Endothelial cell of umbilical vein (primary cell): ENCODE measurements around the gene CNTRL. TPM values are rescaled to one million over a fixed set of nuclear protein-coding genes. Genes with fewer than 3 reads are reported as not detected.
"Not testable (repeated sequence)": the region's sequence is repeated elsewhere in the genome, so short reads cannot be mapped to it uniquely, and the experiment has no call there.

ENCODE experiments used
- BruUV-seq: library from RNA; stranded (reverse); fragments of 400-500 nt; replicated peaks from 2 replicates; lab custom pipeline; 2021; lab: Mats Ljungman, UMichigan
- CTCF ChIA-PET: fragments of 300-600, 350-600 bp; sonication (Branson Sonifier 250); formaldehyde crosslinking; loops from one replicate; lab custom pipeline; 2021; ENCODE audit warnings: antibody characterized with exemption, inconsistent platforms; lab: Charles Lee
- POLR2A ChIA-PET: fragments of 300-600, 350-600 bp; sonication (Branson Sonifier 250); formaldehyde crosslinking; loops from one replicate; lab custom pipeline; 2021; ENCODE audit warnings: antibody characterized with exemption, inconsistent platforms; lab: Charles Lee
- DNase-seq: peaks from one replicate; pipeline ENCODE4 v3.0.0-alpha.2; 2011; ENCODE audit warnings: low read depth, low spot score
- FAIRE-seq: peaks from 2 replicates; lab custom pipeline; 2011; peaks lifted over from hg19 to GRCh38; lab: Jason Lieb, UNC
- H2AFZ ChIP-seq: 2 replicates; pipeline ENCODE4 v1.6.0; 2012; ENCODE audit warnings: low read depth, low read length, control low read depth, inconsistent platforms
- H3K27ac ChIP-seq: 2 replicates; pipeline ENCODE4 v1.5.1; 2011; ENCODE audit warnings: low read depth, mild to moderate bottlenecking, control low read depth, low read length, moderate library complexity; ENCODE audit not compliant: insufficient read depth
- H3K27me3 ChIP-seq, 2 experiments: 2 replicates each; pipeline versions ENCODE4 v1.6.0 to v1.6.1; 2011; ENCODE audit warnings: low read length in 2 of 2, mixed read lengths in 1 of 2; ENCODE audit not compliant: control insufficient read depth in 2 of 2, insufficient read depth in 2 of 2
- H3K36me3 ChIP-seq, 2 experiments: 2 replicates in 1 of 2; 3 replicates in 1 of 2; pipeline ENCODE4 v1.5.1; 2011; ENCODE audit warnings: low read length in 2 of 2, mild to moderate bottlenecking in 1 of 2, moderate library complexity in 1 of 2; ENCODE audit not compliant: control insufficient read depth in 2 of 2, insufficient read depth in 2 of 2; ENCODE audit errors: extremely low read depth in 1 of 2
- H3K4me1 ChIP-seq: 3 replicates; pipeline ENCODE4 v1.5.1; 2011; ENCODE audit warnings: mild to moderate bottlenecking, low read length; ENCODE audit not compliant: control insufficient read depth, insufficient read depth; ENCODE audit errors: extremely low read depth
- H3K4me2 ChIP-seq: 2 replicates; pipeline ENCODE4 v1.6.1; 2011; ENCODE audit warnings: low read length, control low read depth, mixed read lengths; ENCODE audit not compliant: insufficient read depth
- H3K4me3 ChIP-seq, 3 experiments: fragments of 200-600 bp in 1 of 3; sonication (generic), shearing (Covaris generic) in 1 of 3; replicated peaks in 1 of 3; 2 replicates each; pipeline ENCODE4 v1.5.1; 2011 to 2016; ENCODE audit warnings: control low read depth in 3 of 3, low read length in 3 of 3, mild to moderate bottlenecking in 2 of 3, inconsistent platforms in 1 of 3, low read depth in 1 of 3, moderate library complexity in 1 of 3; ENCODE audit not compliant: insufficient read depth in 1 of 3
- H3K79me2 ChIP-seq: 2 replicates; pipeline ENCODE4 v1.6.0; 2012; ENCODE audit warnings: low read length, inconsistent platforms; ENCODE audit not compliant: control insufficient read depth, insufficient read depth
- H3K9ac ChIP-seq: replicated peaks from 2 replicates; pipeline ENCODE3; 2011; ENCODE audit warnings: low read length, control low read depth; ENCODE audit not compliant: insufficient read depth; ENCODE audit errors: extremely low read depth
- H3K9me1 ChIP-seq: replicated peaks from 3 replicates; pipeline ENCODE4 v1.6.0; 2011; ENCODE audit warnings: mild to moderate bottlenecking, low read length; ENCODE audit not compliant: control insufficient read depth, insufficient read depth; ENCODE audit errors: extremely low read depth
- H3K9me3 ChIP-seq: replicated peaks from 2 replicates; pipeline ENCODE4 v1.5.1; 2012; ENCODE audit warnings: low read length, inconsistent platforms; ENCODE audit not compliant: control insufficient read depth, insufficient read depth
- H4K20me1 ChIP-seq: replicated peaks from 2 replicates; pipeline ENCODE3; 2011; ENCODE audit warnings: mild to moderate bottlenecking, low read length; ENCODE audit not compliant: control insufficient read depth, insufficient read depth; ENCODE audit errors: extremely low read depth
- POLR2AphosphoS5 ChIP-seq: IDR thresholded peaks from 2 replicates; pipeline ENCODE4 v1.6.1; 2012; ENCODE audit warnings: low read depth, mild to moderate bottlenecking, control low read depth, low read length, moderate library complexity; ENCODE audit not compliant: insufficient read depth
- dilution Hi-C: fragments of 300-500 bp; cut with MboI; formaldehyde crosslinking; loops from one replicate; pipeline ENCODE4 v1.15.0; 2019; ENCODE audit warnings: low sequenced_read_pairs; ENCODE audit not compliant: extremely low pct_ligation_motif_present
- intact Hi-C: fragments of 100-400 bp; cut with micrococcal nuclease; formaldehyde crosslinking; loops from one replicate; pipeline ENCODE4 v1.10.0; 2022
- polyA plus RNA-seq, 4 experiments: library from polyadenylated mRNA; depleted of rRNA in 3 of 4; stranded (reverse) in 3 of 4; unstranded in 1 of 4; fragments of >200 nt; gene quantifications; 2 replicates each; pipeline versions ENCODE4 v1.2.1 to v1.2.3, GENCODE V29; 2011 to 2012; ENCODE audit warnings: missing spikeins in 1 of 4
- total RNA-seq: library from RNA; stranded (reverse); gene quantifications from 2 replicates; pipeline ENCODE4 v1.2.3, GENCODE V29; 2021

CNTRL gene
- total and polyA plus RNA-seq, 2 donors (not counting 3 experiments of a cell fraction or from before 2014, with no cell fraction given): 6.1 to 21.8 TPM

DNA sequence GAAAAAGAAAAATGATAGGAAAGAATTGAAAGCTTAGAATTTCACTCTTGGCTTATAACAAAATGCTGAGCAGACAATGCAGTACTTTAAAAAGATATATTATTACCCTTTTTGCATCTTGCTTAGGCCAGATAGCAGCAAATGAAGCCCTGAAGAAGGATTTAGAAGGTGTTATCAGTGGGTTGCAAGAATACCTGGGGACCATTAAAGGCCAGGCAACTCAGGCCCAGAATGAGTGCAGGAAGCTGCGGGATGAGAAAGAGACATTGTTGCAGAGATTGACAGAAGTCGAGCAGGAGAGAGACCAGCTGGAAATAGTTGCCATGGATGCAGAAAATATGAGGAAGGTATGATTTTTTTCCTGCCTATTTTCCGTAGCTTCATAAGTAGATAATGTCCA is 50.8 kb downstream of the CNTRL start:
- no peaks in the 10 kb centered on the region for H3K27me3 ChIP-seq
- peaks cover 0 to 2% of the 10 kb centered on the region in 2 experiments for H3K36me3 ChIP-seq
- CTCF ChIA-PET: interaction anchor here (1.1 to 1.2 kb wide), 3 partner anchors 9 to 369 kb away, joined by 3 to 4 read pairs (median 3); no protein-coding TSS in a partner anchor
- H3K9me3 ChIP-seq: no peaks in the 10 kb centered on the region
- H3K4me1 ChIP-seq: peaks cover 11% of the 10 kb centered on the region
- no peak overlapping the region for H3K4me2 ChIP-seq
- H3K27ac ChIP-seq: no peak overlapping the region
- H4K20me1 ChIP-seq: no peaks in the 10 kb centered on the region
- FAIRE-seq: no peak
- intact Hi-C loops (no loop called here), dilution Hi-C loops (no loop called here)
- no peak overlapping the region for H3K4me3 ChIP-seq
- no peak overlapping the region for H3K9ac ChIP-seq
- no TSS peak for BruUV-seq
- no peak for DNase-seq
- POLR2A ChIA-PET: no interaction called here
- no peak overlapping the region for H2AFZ ChIP-seq
- no peak for TF ChIP-seq POLR2AphosphoS5
- no peaks in the 10 kb centered on the region for H3K9me1 ChIP-seq
- peaks cover 10% of the 10 kb centered on the region for H3K79me2 ChIP-seq

DNA sequence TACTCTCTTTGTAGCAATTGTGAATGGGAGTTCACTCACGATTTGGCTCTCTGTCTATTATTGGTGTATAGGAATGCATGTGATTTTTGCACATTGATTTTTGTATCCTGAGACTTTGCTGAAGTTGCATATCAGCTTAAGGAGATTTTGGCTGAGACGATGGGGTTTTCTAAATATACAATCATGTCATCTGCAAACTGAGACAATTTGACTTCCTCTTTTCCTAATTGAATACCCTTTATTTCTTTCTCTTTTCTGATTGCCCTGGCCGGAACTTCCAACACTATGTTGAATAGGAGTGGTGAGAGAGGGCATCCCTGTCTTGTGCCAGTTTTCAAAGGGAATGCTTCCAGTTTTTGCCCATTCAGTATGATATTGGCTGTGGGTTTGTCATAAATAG is 54.6 kb downstream of the CNTRL start:
- BruUV-seq, CTCF ChIA-PET, H3K79me2 ChIP-seq, intact Hi-C loops, H3K4me2 ChIP-seq, DNase-seq, H3K4me1 ChIP-seq, POLR2A ChIA-PET, H3K27me3 ChIP-seq, H3K9ac ChIP-seq, FAIRE-seq, H2AFZ ChIP-seq, H3K9me3 ChIP-seq, dilution Hi-C loops, H3K36me3 ChIP-seq, H3K4me3 ChIP-seq, H4K20me1 ChIP-seq, H3K9me1 ChIP-seq, H3K27ac ChIP-seq: not testable (repeated sequence)
